NCI-H460 (cell line): ENCODE results near the gene CDC42SE1. TPM values are rescaled to one million over a fixed set of nuclear protein-coding genes. Genes with fewer than 3 reads are reported as not detected.
A peak's percentile ranks its signal among the peaks of the same experiment; 100 is the strongest.

Source experiments
- DNase-seq: peaks from one replicate; pipeline ENCODE4 v3.0.0-alpha.2; 2016; ENCODE audit warnings: low read depth; ENCODE audit errors: extremely low read depth
- total RNA-seq: library from RNA; depleted of rRNA; stranded (reverse); fragments of >200 nt; shearing (Covaris generic); gene quantifications from 2 replicates; pipeline ENCODE4 v1.2.3, GENCODE V29; 2014

The CDC42SE1 gene
- total RNA-seq, 1 experiment from 2014 or later, result 101 TPM

- DNase-seq, result no peak
These were observed 4.4 kb downstream of the CDC42SE1 start for GRCh38 chr1:151054971-151055547.

- DNase-seq, result no peak
These were observed 7.9 kb downstream of the CDC42SE1 start for GRCh38 chr1:151051356-151052009.

- no peak for DNase-seq
These were observed 9.3 kb downstream of the CDC42SE1 start for GRCh38 chr1:151050051-151050688.

GRCh38 chr1:151049458-151049857 lies 10.0 kb downstream of the CDC42SE1 start:
- DNase-seq, result no peak

GRCh38 chr1:151048645-151049032 lies 10.8 kb downstream of the CDC42SE1 start:
- no peak for DNase-seq

- peak; percentile 62 for DNase-seq
These were observed 11.3 kb downstream of the CDC42SE1 start for GRCh38 chr1:151047925-151048644.

GRCh38 chr1:151047591-151047924 lies 11.9 kb downstream of the CDC42SE1 start, which contains the start of gene C1orf56:
C1orf56 (plus strand) TSS chr1:151047751; CDS start chr1:151047848, 97 bp downstream.
- peak; percentile 67 for DNase-seq

- no peak for DNase-seq
These were observed 16.3 kb downstream of the CDC42SE1 start for GRCh38 chr1:151043163-151043562.

- DNase-seq, result no peak
These were observed 19.9 kb downstream of the CDC42SE1 start for GRCh38 chr1:151039521-151039920.

GRCh38 chr1:151037032-151037431 lies 22.4 kb downstream of the CDC42SE1 start:
- no peak for DNase-seq

- no peak for DNase-seq
These were observed 23.1 kb downstream of the CDC42SE1 start, which contains the start of gene BNIPL for GRCh38 chr1:151036356-151036755. BNIPL (plus strand) TSS chr1:151036586; CDS start chr1:151036726, 140 bp downstream.

GRCh38 chr1:151035167-151035566 lies 24.3 kb downstream of the CDC42SE1 start:
- no peak for DNase-seq

- no peak for DNase-seq
These were observed 27.3 kb downstream of the CDC42SE1 start for GRCh38 chr1:151032164-151032563.

- DNase-seq, result no peak
These were observed 33.0 kb downstream of the CDC42SE1 start for GRCh38 chr1:151026460-151026859.

- peak; percentile 70 for DNase-seq
These were observed 34.8 kb downstream of the CDC42SE1 start for GRCh38 chr1:151024540-151025146.

- DNase-seq, result no peak
These were observed 45.9 kb downstream of the CDC42SE1 start for GRCh38 chr1:151013518-151013917.

- no peak for DNase-seq
These were observed 46.5 kb downstream of the CDC42SE1 start for GRCh38 chr1:151012684-151013471.

- DNase-seq, result no peak
These were observed 48.1 kb downstream of the CDC42SE1 start for GRCh38 chr1:151011154-151011850.

- DNase-seq, result no peak
These were observed 49.1 kb downstream of the CDC42SE1 start for GRCh38 chr1:151010346-151010726.
